B cell (primary cell): Measurements from ENCODE around the gene ZPLD1. TPM values are rescaled to one million over a fixed set of nuclear protein-coding genes. Genes with fewer than 3 reads are reported as not detected.

Source experiments
- ATAC-seq: fragments of 200-7000 bp; cut with Tn5 transposase; one replicate; pipeline ENCODE4 v1.10.0; 2021; ENCODE audit warnings: low read depth, mild to moderate bottlenecking, moderate number of reproducible peaks, moderate library complexity
- CTCF ChIA-PET: fragments of 350-600 bp; sonication (Branson Sonifier 250); formaldehyde crosslinking; loops from one replicate; lab custom pipeline; 2021; ENCODE audit warnings: antibody characterized with exemption, inconsistent platforms; lab: Charles Lee
- POLR2A ChIA-PET: fragments of 350-600 bp; sonication (Branson Sonifier 250); formaldehyde crosslinking; loops from one replicate; lab custom pipeline; 2021; ENCODE audit warnings: antibody characterized with exemption; lab: Charles Lee
- DNase-seq: peaks from one replicate; pipeline ENCODE4 v3.0.0; 2013
- H2AFZ ChIP-seq: 2 replicates; pipeline ENCODE4 v1.6.1; 2012; ENCODE audit warnings: mild to moderate bottlenecking, low read depth, low read length; ENCODE audit not compliant: insufficient read depth, poor library complexity, severe bottlenecking
- H3K27ac ChIP-seq, 2 donors: 1 replicate in 1 of 2; 2 replicates in 1 of 2; pipeline ENCODE4 v1.5.1; 2012 to 2013; ENCODE audit warnings: low read length in 2 of 2, mild to moderate bottlenecking in 2 of 2, moderate library complexity in 1 of 2
- H3K27me3 ChIP-seq, 4 experiments: fragments of 200-600 bp in 1 of 4; sonication (generic) in 1 of 4; replicated peaks in 1 of 4; 1 replicate in 2 of 4; 2 replicates in 2 of 4; pipeline versions ENCODE4 v1.6.1 to v1.7.0; 2013 to 2016; ENCODE audit warnings: low read length in 3 of 4, mild to moderate bottlenecking in 2 of 4, mixed read lengths in 1 of 4, moderate library complexity in 1 of 4; ENCODE audit not compliant: insufficient read depth in 4 of 4, control insufficient read depth in 3 of 4; ENCODE audit errors: control extremely low read depth in 1 of 4
- H3K36me3 ChIP-seq, 2 experiments: replicated peaks in 1 of 2; 1 replicate in 1 of 2; 2 replicates in 1 of 2; pipeline versions ENCODE4 v1.6.1 to v1.7.1; 2013; ENCODE audit warnings: low read length in 1 of 2; ENCODE audit not compliant: insufficient read depth in 2 of 2, control insufficient read depth in 1 of 2; ENCODE audit errors: control extremely low read depth in 1 of 2, extremely low read depth in 1 of 2
- H3K4me1 ChIP-seq, 2 donors: fragments of 200-600 bp in 1 of 2; sonication (generic) in 1 of 2; 1 replicate in 1 of 2; 2 replicates in 1 of 2; pipeline versions ENCODE4 v1.5.1 to v1.6.1; 2013 to 2017; ENCODE audit warnings: low read length in 2 of 2; ENCODE audit not compliant: control insufficient read depth in 2 of 2, insufficient read depth in 2 of 2
- H3K4me2 ChIP-seq: replicated peaks from 2 replicates; pipeline ENCODE3; 2012; ENCODE audit warnings: mild to moderate bottlenecking, low read depth, low read length; ENCODE audit not compliant: poor library complexity, severe bottlenecking
- H3K4me3 ChIP-seq, 5 experiments: fragments of 200-600 bp in 1 of 5; sonication (generic) in 1 of 5; 1 replicate in 3 of 5; 2 replicates in 2 of 5; pipeline versions ENCODE4 v1.5.1 to v1.7.0; 2011 to 2016; ENCODE audit warnings: low read length in 4 of 5, mild to moderate bottlenecking in 4 of 5, low read depth in 2 of 5, control low read depth in 1 of 5, moderate library complexity in 1 of 5; ENCODE audit not compliant: insufficient read depth in 1 of 5; ENCODE audit errors: control extremely low read depth in 1 of 5, extremely low read depth in 1 of 5
- H3K79me2 ChIP-seq: fragments of 200-600 bp; sonication (generic); one replicate; pipeline ENCODE4 v1.6.0; 2016; ENCODE audit warnings: low read length; ENCODE audit not compliant: control insufficient read depth, insufficient read depth
- H3K9ac ChIP-seq: fragments of 200-600 bp; sonication (generic); 2 replicates; pipeline ENCODE4 v1.6.1; 2017; ENCODE audit warnings: mild to moderate bottlenecking, low read length, moderate library complexity
- H3K9me3 ChIP-seq, 3 donors: one replicate each; pipeline versions ENCODE4 v1.6.1 to v1.7.1; 2013; ENCODE audit warnings: low read length in 2 of 3; ENCODE audit not compliant: control insufficient read depth in 2 of 3, insufficient read depth in 1 of 3; ENCODE audit errors: control extremely low read depth in 1 of 3
- H4K20me1 ChIP-seq: 2 replicates; pipeline ENCODE4 v1.6.0; 2012; ENCODE audit warnings: mild to moderate bottlenecking, low read length; ENCODE audit not compliant: insufficient read depth, control insufficient read depth, poor library complexity, severe bottlenecking
- H3K27ac Mint-ChIP-seq: one replicate; pipeline ENCODE4 v1.8.0; 2021; ENCODE audit warnings: mixed read lengths
- H3K27me3 Mint-ChIP-seq: one replicate; pipeline ENCODE4 v1.8.0; 2021; ENCODE audit warnings: mixed read lengths
- H3K4me1 Mint-ChIP-seq: one replicate; pipeline ENCODE4 v1.8.0; 2021; ENCODE audit warnings: mixed read lengths
- H3K4me3 Mint-ChIP-seq: one replicate; pipeline ENCODE4 v1.8.0; 2021; ENCODE audit warnings: mixed read lengths
- H3K9me3 Mint-ChIP-seq: one replicate; pipeline ENCODE4 v1.8.0; 2022; ENCODE audit warnings: mixed read lengths; ENCODE audit not compliant: insufficient read depth
- CTCF ChIP-seq: fragments of 200-600 bp; IDR thresholded peaks from one replicate; pipeline ENCODE4 v1.8.0; 2022; ENCODE audit warnings: antibody characterized with exemption, mild to moderate bottlenecking
- EZH2 ChIP-seq: IDR thresholded peaks from 2 replicates; pipeline ENCODE4 v1.6.1; 2012; ENCODE audit warnings: borderline replicate concordance, low read depth, mild to moderate bottlenecking, moderate library complexity, low read length; ENCODE audit not compliant: insufficient read depth, poor library complexity, severe bottlenecking
- WGBS: methylation state at CpG from one replicate; pipeline ENCODE4 v1.1.5; 2013; ENCODE audit warnings: missing lambda C conversion rate; ENCODE audit not compliant: insufficient coverage; 5-methylcytosine and 5-hydroxymethylcytosine counted together
- intact Hi-C: fragments of 100-400 bp; cut with micrococcal nuclease; formaldehyde crosslinking; loops from one replicate; pipeline ENCODE4 v1.10.0; 2022
- polyA plus RNA-seq: library from polyadenylated mRNA; depleted of rRNA; stranded (reverse); fragments of >200 nt; gene quantifications from 2 replicates; pipeline ENCODE4 v1.2.3, GENCODE V29; 2012
- total RNA-seq, 2 donors: library from RNA; stranded (reverse); fragments of 120-200 nt in 1 of 2; gene quantifications; 1 replicate in 1 of 2; 2 replicates in 1 of 2; pipeline versions ENCODE4 v1.2.3 to v1.2.4, GENCODE V29; 2013 to 2022

ZPLD1 gene
- total and polyA plus RNA-seq, 2 donors (not counting 1 experiment from before 2014, with no cell fraction given): not detected

GRCh38 chr3:102400766-102401165 is 34.0 kb upstream of the ZPLD1 start:
- H4K20me1 ChIP-seq: no peaks in the 10 kb centered on the region
- no peak overlapping the region for H3K4me3 ChIP-seq
- DNase-seq: no peak
- Mint-ChIP-seq H3K27ac (no peak overlapping the region), H3K9me3 (no peaks in the 10 kb centered on the region), H3K4me3 (no peak overlapping the region), H3K27me3 (peaks cover 21% of the 10 kb centered on the region), H3K4me1 (no peaks in the 10 kb centered on the region)
- no peak for ATAC-seq
- no peaks in the 10 kb centered on the region for H3K79me2 ChIP-seq
- H3K9ac ChIP-seq: no peak overlapping the region
- no peaks in the 10 kb centered on the region for H3K36me3 ChIP-seq
- CTCF ChIA-PET: interaction anchor here (1.1 kb wide), 1 partner anchor 15 kb away, joined by 3 read pairs; no protein-coding TSS in a partner anchor
- H3K27ac ChIP-seq: no peak overlapping the region
- POLR2A ChIA-PET: no interaction called here
- intact Hi-C loops: no loop called here
- no peak overlapping the region for H2AFZ ChIP-seq
- H3K27me3 ChIP-seq: no peaks in the 10 kb centered on the region
- no peaks in the 10 kb centered on the region for H3K9me3 ChIP-seq
- no peak overlapping the region for H3K4me2 ChIP-seq
- WGBS: 100% methylated on average over 1 of the region's 2 CpGs
- no peak for TF ChIP-seq CTCF
- no peak for TF ChIP-seq EZH2
- no peaks in the 10 kb centered on the region for H3K4me1 ChIP-seq

DNA sequence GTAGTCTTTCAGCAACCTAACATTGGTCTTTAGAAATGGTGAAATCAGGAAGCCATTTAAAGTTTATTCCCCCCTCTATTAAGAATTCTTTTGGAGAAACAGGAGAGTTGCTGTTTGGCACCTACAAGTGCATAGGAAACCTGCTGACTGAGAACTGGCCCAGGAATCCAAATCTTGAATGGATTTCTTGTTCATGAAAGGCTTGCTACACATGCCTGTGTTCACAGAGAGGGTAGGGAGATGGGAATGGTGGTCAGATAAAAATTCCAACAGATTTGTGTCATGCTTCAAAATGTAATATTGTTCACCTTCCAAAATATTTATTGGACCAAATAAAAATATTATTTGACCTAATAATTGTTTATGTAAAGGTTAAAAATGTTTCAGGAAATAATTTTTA is 24.2 kb upstream of the ZPLD1 start:
- Histone ChIP-seq H3K4me1 (no peaks in the 10 kb centered on the region), H3K4me3 (no peak overlapping the region), H3K9ac (no peak overlapping the region), H3K36me3 (no peaks in the 10 kb centered on the region), H4K20me1 (no peaks in the 10 kb centered on the region), H3K27ac (no peak overlapping the region), H2AFZ (no peak overlapping the region), H3K27me3 (no peaks in the 10 kb centered on the region), H3K79me2 (no peaks in the 10 kb centered on the region), H3K4me2 (no peak overlapping the region), H3K9me3 (no peaks in the 10 kb centered on the region)
- ATAC-seq (no peak), DNase-seq (no peak)
- no peak overlapping the region for H3K4me3 Mint-ChIP-seq
- TF ChIP-seq EZH2 (no peak), CTCF (no peak)
- H3K27ac Mint-ChIP-seq: no peak overlapping the region
- H3K27me3 Mint-ChIP-seq: peaks cover 10% of the 10 kb centered on the region
- no peaks in the 10 kb centered on the region for H3K9me3 Mint-ChIP-seq
- peaks cover 5% of the 10 kb centered on the region for H3K4me1 Mint-ChIP-seq
- intact Hi-C loops: no loop called here
- POLR2A ChIA-PET: no interaction called here
- CTCF ChIA-PET: no interaction called here
